Cardiac muscle cell (in vitro differentiated cells and primary cell): ENCODE measurements around the gene ACTN1. TPM values are rescaled to one million over a fixed set of nuclear protein-coding genes. Genes with fewer than 3 reads are reported as not detected.
A peak's percentile ranks its signal among the peaks of the same experiment; 100 is the strongest.

Experiments used
- DNase-seq, 2 donors: peaks; one replicate each; pipeline versions ENCODE4 v3.0.0 to v3.0.0-alpha.2; 2010 to 2017; ENCODE audit warnings: low read depth in 1 of 2, low spot score in 1 of 2
- H3K27ac ChIP-seq: fragments of 200-600 bp; sonication (generic); 2 replicates; pipeline ENCODE4 v1.5.1; 2016
- H3K27me3 ChIP-seq: fragments of 200-600 bp; sonication (generic); 2 replicates; pipeline ENCODE4 v1.6.0; 2016; ENCODE audit warnings: control low read depth
- H3K36me3 ChIP-seq: fragments of 200-600 bp; sonication (generic); 2 replicates; pipeline ENCODE4 v1.5.1; 2016; ENCODE audit warnings: control low read depth
- H3K4me1 ChIP-seq: fragments of 200-600 bp; sonication (generic); 2 replicates; pipeline ENCODE4 v1.8.1; 2017; ENCODE audit warnings: low read depth, mild to moderate bottlenecking, mixed run types
- H3K4me3 ChIP-seq: fragments of 200-600 bp; sonication (generic); 2 replicates; pipeline ENCODE4 v1.5.1; 2016; ENCODE audit warnings: mild to moderate bottlenecking
- H3K9me3 ChIP-seq: fragments of 200-600 bp; sonication (generic); 2 replicates; pipeline ENCODE4 v1.5.1; 2017; ENCODE audit warnings: low read depth, mild to moderate bottlenecking, control low read depth
- polyA plus RNA-seq: library from polyadenylated mRNA; unstranded; fragments of >200 nt; fragmentation: Nextera tagmentation; extraction: Ambion mirVana; gene quantifications from 2 replicates; pipeline ENCODE4 v1.2.1, GENCODE V29; 2016
- total RNA-seq: library from RNA; depleted of rRNA; stranded (reverse); fragments of >200 nt; gene quantifications from 2 replicates; pipeline ENCODE4 v1.2.3, GENCODE V29; 2016
- TF ChIP-seq, protein P1 (sequence below): IDR thresholded peaks from 2 replicates; pipeline ENCODE4 v1.5.1; 2012; ENCODE audit warnings: low read depth, mild to moderate bottlenecking, low read length

The ACTN1 gene
- total and polyA plus RNA-seq, 2 experiments from 2014 or later: 167 to 202 TPM

DNA sequence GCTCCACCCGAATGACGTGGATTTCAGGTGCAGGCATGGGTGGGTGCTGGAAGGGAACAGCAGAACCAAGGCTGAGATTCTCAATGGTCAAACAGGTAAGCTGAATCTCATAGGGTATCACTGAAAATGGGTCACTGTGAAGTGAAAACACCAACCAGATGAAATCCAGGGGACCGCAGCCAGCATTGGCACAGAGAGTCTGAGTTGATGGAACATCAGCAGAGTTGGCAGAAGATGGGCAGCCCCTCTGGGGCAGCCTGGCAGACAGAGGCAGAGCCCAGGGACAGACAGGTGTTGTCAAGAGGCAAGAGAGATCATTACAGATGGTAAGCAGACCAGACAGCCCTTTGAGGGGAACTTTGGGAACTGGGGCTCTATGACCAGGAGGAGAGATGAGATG lies 48.0 kb downstream of the ACTN1 start:
- H3K9me3 ChIP-seq: no peaks in the 10 kb centered on the region
- no peak overlapping the region for H3K4me3 ChIP-seq
- peaks cover 50% of the 10 kb centered on the region for H3K4me1 ChIP-seq
- H3K27ac ChIP-seq: peak overlapping the region; percentile 99
- no peaks in the 10 kb centered on the region for H3K27me3 ChIP-seq
- H3K36me3 ChIP-seq: no peaks in the 10 kb centered on the region
- TF ChIP-seq, protein P1, sequence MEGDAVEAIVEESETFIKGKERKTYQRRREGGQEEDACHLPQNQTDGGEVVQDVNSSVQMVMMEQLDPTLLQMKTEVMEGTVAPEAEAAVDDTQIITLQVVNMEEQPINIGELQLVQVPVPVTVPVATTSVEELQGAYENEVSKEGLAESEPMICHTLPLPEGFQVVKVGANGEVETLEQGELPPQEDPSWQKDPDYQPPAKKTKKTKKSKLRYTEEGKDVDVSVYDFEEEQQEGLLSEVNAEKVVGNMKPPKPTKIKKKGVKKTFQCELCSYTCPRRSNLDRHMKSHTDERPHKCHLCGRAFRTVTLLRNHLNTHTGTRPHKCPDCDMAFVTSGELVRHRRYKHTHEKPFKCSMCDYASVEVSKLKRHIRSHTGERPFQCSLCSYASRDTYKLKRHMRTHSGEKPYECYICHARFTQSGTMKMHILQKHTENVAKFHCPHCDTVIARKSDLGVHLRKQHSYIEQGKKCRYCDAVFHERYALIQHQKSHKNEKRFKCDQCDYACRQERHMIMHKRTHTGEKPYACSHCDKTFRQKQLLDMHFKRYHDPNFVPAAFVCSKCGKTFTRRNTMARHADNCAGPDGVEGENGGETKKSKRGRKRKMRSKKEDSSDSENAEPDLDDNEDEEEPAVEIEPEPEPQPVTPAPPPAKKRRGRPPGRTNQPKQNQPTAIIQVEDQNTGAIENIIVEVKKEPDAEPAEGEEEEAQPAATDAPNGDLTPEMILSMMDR: no peak
- no peak for DNase-seq

DNA sequence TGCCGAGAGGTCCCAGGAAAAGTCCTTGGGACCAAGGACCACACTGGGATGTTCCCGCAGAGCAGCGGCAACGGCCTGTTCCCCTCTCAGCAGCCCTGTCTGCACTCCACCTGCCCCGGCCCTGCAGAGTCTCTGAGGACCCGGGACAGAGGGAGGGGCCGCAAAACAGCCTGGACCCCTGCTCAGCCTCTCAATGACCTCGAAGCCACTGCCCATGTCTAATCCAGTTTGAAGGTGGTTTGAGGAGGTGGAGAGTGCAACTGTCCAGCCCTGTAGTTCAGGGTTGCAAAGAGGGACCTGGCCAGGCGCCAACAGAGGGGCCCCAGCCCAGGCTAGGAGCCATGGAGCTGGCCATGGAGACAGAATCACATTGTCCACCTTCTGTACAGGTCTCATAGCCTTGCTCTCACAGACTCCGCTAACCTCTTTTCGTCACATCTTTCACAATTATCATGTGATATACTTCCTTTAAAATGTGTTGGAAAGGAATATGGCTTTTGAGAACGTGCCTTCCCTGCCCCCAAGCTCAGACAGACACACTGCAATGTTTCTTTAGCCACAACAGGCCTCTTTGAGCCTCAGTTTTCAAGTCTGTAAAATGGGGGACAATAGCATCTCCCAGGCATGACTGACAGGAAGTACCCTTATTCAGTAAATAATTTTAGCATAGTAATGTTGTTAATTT lies 49.3 kb downstream of the ACTN1 start:
- TF ChIP-seq, protein P1: no peak
- Histone ChIP-seq H3K9me3 (no peaks in the 10 kb centered on the region), H3K4me1 (peaks cover 45% of the 10 kb centered on the region), H3K36me3 (peaks cover 3% of the 10 kb centered on the region), H3K4me3 (no peak overlapping the region), H3K27me3 (no peaks in the 10 kb centered on the region), H3K27ac (peak overlapping the region; percentile 99)
- peak in 1 of 2 donors; percentile 82 for DNase-seq

DNA sequence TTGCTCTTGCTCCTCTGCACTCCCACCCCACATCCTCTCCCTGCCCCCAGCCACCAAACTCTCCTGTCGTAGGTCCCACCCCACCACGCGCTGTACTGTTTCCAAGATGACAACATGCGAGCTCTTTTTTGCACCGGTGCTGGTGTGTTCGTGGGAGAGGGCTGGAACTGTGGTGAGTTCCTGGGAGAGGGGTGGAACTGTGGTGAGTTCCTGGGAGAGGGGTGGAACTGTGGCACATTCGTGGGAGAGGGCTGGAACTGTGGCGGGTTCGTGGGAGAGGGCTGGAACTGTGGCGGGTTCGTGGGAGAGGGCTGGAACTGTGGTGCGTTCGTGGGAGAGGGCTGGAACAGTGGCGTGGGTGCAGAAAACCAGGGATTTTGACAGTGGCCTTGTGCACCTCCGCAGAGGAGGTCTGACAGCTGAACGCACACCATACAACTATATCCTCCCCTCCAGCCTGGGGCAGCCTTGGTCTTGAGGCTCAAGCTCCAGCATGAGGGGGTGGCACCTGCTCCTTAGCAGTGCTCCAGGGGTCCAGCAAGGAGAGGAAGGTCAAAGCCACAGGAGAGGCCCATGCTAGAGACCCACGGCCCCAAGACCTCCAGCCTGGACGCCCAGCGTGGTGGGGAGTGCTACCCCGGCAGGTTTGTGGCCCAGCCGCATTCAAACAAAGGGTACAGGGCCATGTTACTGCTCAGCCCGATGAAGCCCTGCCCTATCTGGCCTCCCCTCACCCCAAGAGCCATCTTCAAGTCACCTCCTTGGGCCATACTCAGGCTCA lies 50.1 kb downstream of the ACTN1 start:
- peaks cover 5% of the 10 kb centered on the region for H3K36me3 ChIP-seq
- DNase-seq: no peak
- H3K27ac ChIP-seq: peak overlapping the region; percentile 99

DNA sequence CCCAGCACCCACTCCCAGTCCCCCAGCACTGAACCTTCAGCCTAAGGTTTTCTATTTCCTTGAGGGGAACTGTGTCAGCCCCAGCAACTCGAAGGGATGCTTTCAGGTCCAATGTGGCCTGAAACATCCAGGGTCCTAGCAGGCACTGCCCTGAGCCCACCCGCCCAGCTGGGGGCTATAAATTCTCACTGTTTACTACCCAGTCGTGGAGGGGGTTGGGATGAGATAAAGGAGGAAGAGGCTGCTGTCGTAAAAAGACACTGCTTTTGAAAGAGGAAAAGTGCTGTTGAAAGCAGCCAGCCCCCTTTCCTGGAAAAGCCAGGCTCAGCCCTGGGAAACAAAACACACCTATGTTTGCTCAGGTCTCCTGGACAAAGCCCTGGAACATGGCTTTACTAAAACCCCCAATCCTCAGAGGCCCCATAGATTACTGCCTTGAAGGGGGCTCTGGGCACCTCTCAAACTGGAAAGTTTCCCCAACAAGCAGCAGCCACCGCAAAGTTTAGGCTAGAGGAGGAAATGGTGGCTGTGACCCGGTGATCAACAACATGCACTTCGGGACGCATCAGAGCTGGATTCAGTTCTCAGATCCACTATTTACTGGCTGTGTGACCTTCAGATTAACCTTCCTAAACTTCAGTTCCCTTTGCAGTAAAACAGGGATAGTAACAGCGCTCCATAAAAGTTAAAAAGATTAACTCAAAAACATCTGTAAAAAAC lies 51.0 kb downstream of the ACTN1 start:
- DNase-seq: no peak
- peak overlapping the region; percentile 99 for H3K27ac ChIP-seq
- peaks cover 5% of the 10 kb centered on the region for H3K36me3 ChIP-seq
- H3K27me3 ChIP-seq: no peaks in the 10 kb centered on the region
- H3K4me3 ChIP-seq: no peak overlapping the region
- H3K9me3 ChIP-seq: no peaks in the 10 kb centered on the region
- peaks cover 58% of the 10 kb centered on the region for H3K4me1 ChIP-seq
- TF ChIP-seq, protein P1: no peak

More for the DNA sequence above, 50.1 kb downstream of the ACTN1 start:
- Histone ChIP-seq H3K4me1 (peaks cover 51% of the 10 kb centered on the region), H3K9me3 (no peaks in the 10 kb centered on the region), H3K4me3 (no peak overlapping the region), H3K27me3 (no peaks in the 10 kb centered on the region)
- TF ChIP-seq, protein P1: no peak

DNA sequence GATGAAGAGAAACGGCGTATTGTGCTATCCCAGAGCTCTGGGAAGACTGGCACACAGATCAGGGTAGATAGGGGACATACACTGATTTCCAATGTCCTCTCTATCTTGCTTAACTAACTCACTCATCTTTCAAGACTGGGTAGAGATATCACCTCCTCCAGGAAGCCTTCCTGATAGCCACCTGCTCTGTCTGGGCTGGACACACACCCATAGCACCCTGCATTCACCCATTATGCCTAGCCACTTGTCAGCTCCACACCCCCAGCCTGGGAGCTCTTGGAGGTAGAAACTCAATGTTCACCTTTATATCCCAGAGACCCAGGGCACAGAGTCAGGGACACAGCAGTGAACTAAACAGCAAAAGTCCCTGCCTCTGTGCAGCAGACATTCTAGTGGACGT lies 52.0 kb downstream of the ACTN1 start:
- no peak for DNase-seq
- H3K9me3 ChIP-seq: no peaks in the 10 kb centered on the region
- H3K27me3 ChIP-seq: no peaks in the 10 kb centered on the region
- H3K36me3 ChIP-seq: peaks cover 5% of the 10 kb centered on the region
- H3K4me1 ChIP-seq: peaks cover 64% of the 10 kb centered on the region
- H3K27ac ChIP-seq: peak overlapping the region; percentile 99
- TF ChIP-seq, protein P1: no peak
- H3K4me3 ChIP-seq: no peak overlapping the region
